ENCODE measurements around the gene DPCD. TPM values are rescaled to one million over a fixed set of nuclear protein-coding genes. Genes with fewer than 3 reads are reported as not detected.

Gene DPCD
- total RNA-seq, 1 experiment from 2014 or later, result 12.5 TPM

- Mint-ChIP-seq H3K36me3 (ENCODE audit: insufficient read depth, unreplicated experiment) (no peaks in the 10 kb centered on the region), H3K4me3 (ENCODE audit: low read depth, unreplicated experiment) (no peak overlapping the region), H3K4me1 (ENCODE audit: low read depth, unreplicated experiment) (no peaks in the 10 kb centered on the region), H3K27ac (ENCODE audit: unreplicated experiment) (no peak overlapping the region), H3K27me3 (ENCODE audit: unreplicated experiment) (no peaks in the 10 kb centered on the region), H3K9me3 (ENCODE audit: low read depth, unreplicated experiment) (no peaks in the 10 kb centered on the region)
- CTCF ChIA-PET, result no interaction called here
- intact Hi-C loops (cut with micrococcal nuclease; ENCODE audit: unreplicated experiment), result no loop called here
- TF ChIP-seq, protein P1, sequence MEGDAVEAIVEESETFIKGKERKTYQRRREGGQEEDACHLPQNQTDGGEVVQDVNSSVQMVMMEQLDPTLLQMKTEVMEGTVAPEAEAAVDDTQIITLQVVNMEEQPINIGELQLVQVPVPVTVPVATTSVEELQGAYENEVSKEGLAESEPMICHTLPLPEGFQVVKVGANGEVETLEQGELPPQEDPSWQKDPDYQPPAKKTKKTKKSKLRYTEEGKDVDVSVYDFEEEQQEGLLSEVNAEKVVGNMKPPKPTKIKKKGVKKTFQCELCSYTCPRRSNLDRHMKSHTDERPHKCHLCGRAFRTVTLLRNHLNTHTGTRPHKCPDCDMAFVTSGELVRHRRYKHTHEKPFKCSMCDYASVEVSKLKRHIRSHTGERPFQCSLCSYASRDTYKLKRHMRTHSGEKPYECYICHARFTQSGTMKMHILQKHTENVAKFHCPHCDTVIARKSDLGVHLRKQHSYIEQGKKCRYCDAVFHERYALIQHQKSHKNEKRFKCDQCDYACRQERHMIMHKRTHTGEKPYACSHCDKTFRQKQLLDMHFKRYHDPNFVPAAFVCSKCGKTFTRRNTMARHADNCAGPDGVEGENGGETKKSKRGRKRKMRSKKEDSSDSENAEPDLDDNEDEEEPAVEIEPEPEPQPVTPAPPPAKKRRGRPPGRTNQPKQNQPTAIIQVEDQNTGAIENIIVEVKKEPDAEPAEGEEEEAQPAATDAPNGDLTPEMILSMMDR (IDR thresholded peaks at IDR 0.05; ENCODE audit: unreplicated experiment), result no peak
- BruUV-seq (replicated peaks), result no TSS peak
- DNase-seq, result no peak
These were observed 26.8 kb downstream of the DPCD start for GRCh38 chr10:101614663-101615524.

DNA sequence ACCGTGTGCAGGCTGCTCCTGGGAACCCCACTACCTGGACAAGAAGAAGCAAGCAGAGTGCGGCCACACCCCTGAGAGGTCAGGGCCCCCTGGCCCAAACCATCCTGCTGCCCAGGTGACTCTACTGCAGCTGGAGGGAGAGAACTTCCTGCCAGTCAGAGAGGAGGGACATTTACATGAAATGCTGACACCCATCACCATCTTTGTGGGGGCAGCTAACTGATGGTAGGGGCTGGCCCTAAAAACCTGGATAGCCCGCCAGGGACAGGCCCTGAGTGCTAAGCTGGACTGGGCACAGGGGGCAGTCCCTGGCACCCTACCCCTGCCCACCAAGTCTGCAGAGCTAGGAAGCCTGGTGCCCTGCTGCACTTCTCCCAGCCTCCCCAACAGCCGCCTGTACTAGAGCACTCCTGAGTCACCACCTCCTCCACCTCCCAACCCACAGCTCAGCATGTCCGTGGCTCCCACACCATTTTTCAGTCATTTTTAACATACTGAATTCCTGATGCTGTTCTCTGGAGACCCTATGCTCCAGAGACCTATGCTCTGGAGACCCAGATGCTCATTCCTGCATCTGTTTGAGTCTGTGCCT, 27.5 kb downstream of the DPCD start:
- Mint-ChIP-seq H3K36me3 (ENCODE audit: insufficient read depth, unreplicated experiment) (no peaks in the 10 kb centered on the region), H3K27me3 (ENCODE audit: unreplicated experiment) (no peaks in the 10 kb centered on the region), H3K9me3 (ENCODE audit: low read depth, unreplicated experiment) (no peaks in the 10 kb centered on the region), H3K4me1 (ENCODE audit: low read depth, unreplicated experiment) (no peaks in the 10 kb centered on the region), H3K27ac (ENCODE audit: unreplicated experiment) (no peak overlapping the region), H3K4me3 (ENCODE audit: low read depth, unreplicated experiment) (no peak overlapping the region)
- DNase-seq, result no peak
- TF ChIP-seq, protein P1 (IDR thresholded peaks at IDR 0.05; ENCODE audit: unreplicated experiment), result no peak
- intact Hi-C loops (cut with micrococcal nuclease; ENCODE audit: unreplicated experiment), result no loop called here
- BruUV-seq (replicated peaks), result no TSS peak
- CTCF ChIA-PET, result no interaction called here

- no peaks in the 10 kb centered on the region for H3K9me3 Mint-ChIP-seq (ENCODE audit: low read depth, unreplicated experiment)
- CTCF ChIA-PET, result no interaction called here
- intact Hi-C loops (cut with micrococcal nuclease; ENCODE audit: unreplicated experiment), result no loop called here
- H3K36me3 Mint-ChIP-seq (ENCODE audit: insufficient read depth, unreplicated experiment), result no peaks in the 10 kb centered on the region
- no peaks in the 10 kb centered on the region for H3K27me3 Mint-ChIP-seq (ENCODE audit: unreplicated experiment)
- TF ChIP-seq, protein P1 (IDR thresholded peaks at IDR 0.05; ENCODE audit: unreplicated experiment), result no peak
- no peak for DNase-seq
- no TSS peak for BruUV-seq (replicated peaks)
- no peaks in the 10 kb centered on the region for H3K4me1 Mint-ChIP-seq (ENCODE audit: low read depth, unreplicated experiment)
- H3K4me3 Mint-ChIP-seq (ENCODE audit: low read depth, unreplicated experiment), result no peak overlapping the region
- H3K27ac Mint-ChIP-seq (ENCODE audit: unreplicated experiment), result no peak overlapping the region
These were observed 28.4 kb downstream of the DPCD start for GRCh38 chr10:101616415-101617101.

DNA sequence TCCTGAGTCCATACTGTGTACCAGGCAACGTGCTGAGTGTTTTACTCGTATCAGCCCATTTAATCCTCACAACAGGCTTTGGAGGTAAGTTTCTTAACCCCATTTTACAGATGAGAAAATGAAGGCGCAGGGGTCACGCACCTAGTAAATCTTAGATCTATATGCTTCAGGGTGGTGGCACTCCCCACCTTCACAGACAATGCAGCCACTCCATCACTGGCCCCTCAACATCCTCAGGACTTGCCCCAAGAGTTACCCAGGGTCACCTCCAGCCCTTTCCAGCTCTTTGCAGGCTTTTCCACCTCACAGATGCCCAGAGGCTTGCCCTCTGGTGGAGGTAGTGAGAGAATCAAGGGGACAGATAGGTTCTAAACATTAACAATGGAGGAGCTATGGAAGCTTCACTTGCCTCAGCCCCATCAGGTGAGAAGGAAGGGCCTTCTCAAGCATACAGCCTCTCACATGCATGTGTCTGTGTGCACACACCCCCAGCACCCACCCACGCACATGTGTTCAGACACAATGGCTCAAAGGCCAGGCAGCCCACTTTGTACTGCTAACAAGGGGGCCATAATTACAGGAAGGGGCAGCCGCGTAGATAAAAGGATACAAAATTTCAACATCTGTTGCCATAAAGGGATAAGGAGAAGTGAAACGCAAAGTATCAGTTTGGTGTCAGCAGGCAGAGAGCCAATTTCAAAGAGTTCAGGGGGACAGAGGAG, 29.1 kb downstream of the DPCD start:
- no TSS peak for BruUV-seq (replicated peaks)
- H3K27me3 Mint-ChIP-seq (ENCODE audit: unreplicated experiment), result no peaks in the 10 kb centered on the region
- DNase-seq, result no peak
- CTCF ChIA-PET, result no interaction called here
- no peaks in the 10 kb centered on the region for H3K9me3 Mint-ChIP-seq (ENCODE audit: low read depth, unreplicated experiment)
- H3K4me3 Mint-ChIP-seq (ENCODE audit: low read depth, unreplicated experiment), result no peak overlapping the region
- intact Hi-C loops (cut with micrococcal nuclease; ENCODE audit: unreplicated experiment), result no loop called here
- TF ChIP-seq, protein P1 (IDR thresholded peaks at IDR 0.05; ENCODE audit: unreplicated experiment), result no peak
- H3K36me3 Mint-ChIP-seq (ENCODE audit: insufficient read depth, unreplicated experiment), result no peaks in the 10 kb centered on the region
- no peaks in the 10 kb centered on the region for H3K4me1 Mint-ChIP-seq (ENCODE audit: low read depth, unreplicated experiment)
- H3K27ac Mint-ChIP-seq (ENCODE audit: unreplicated experiment), result no peak overlapping the region

Measured in Calu3 (cell line).